H9 (cell line): ENCODE data around the gene NRXN3. TPM values are rescaled to one million over a fixed set of nuclear protein-coding genes. Genes with fewer than 3 reads are reported as not detected.

Source experiments
- DNase-seq: peaks from one replicate; pipeline ENCODE4 v3.0.0-alpha.2; 2017
- H2AFZ ChIP-seq: one replicate; pipeline ENCODE4 v1.6.1; 2013; ENCODE audit warnings: mild to moderate bottlenecking, low read length, control low read depth, moderate library complexity
- H2AK5ac ChIP-seq: 2 replicates; pipeline ENCODE4 v1.6.1; 2013; ENCODE audit warnings: low read length, control low read depth, mixed read lengths; ENCODE audit not compliant: insufficient read length
- H2BK120ac ChIP-seq: one replicate; pipeline ENCODE4 v1.6.1; 2013; ENCODE audit warnings: low read depth, mild to moderate bottlenecking, low read length, control low read depth, inconsistent platforms; ENCODE audit not compliant: poor library complexity, severe bottlenecking
- H2BK12ac ChIP-seq: 2 replicates; pipeline ENCODE4 v1.6.1; 2013; ENCODE audit warnings: low read length, control low read depth, mixed read lengths, low read depth; ENCODE audit not compliant: insufficient read length
- H2BK15ac ChIP-seq: 2 replicates; pipeline ENCODE4 v1.6.1; 2013; ENCODE audit warnings: low read depth, low read length, control low read depth
- H2BK20ac ChIP-seq: one replicate; pipeline ENCODE4 v1.6.1; 2013; ENCODE audit warnings: low read depth, mild to moderate bottlenecking, low read length, control low read depth, inconsistent platforms; ENCODE audit not compliant: poor library complexity, severe bottlenecking
- H2BK5ac ChIP-seq: 2 replicates; pipeline ENCODE4 v1.6.1; 2013; ENCODE audit warnings: low read length, control low read depth, mixed read lengths; ENCODE audit not compliant: insufficient read length
- H3K14ac ChIP-seq: 2 replicates; pipeline ENCODE4 v1.6.1; 2013; ENCODE audit warnings: low read length, control low read depth; ENCODE audit not compliant: insufficient read depth
- H3K18ac ChIP-seq: 2 replicates; pipeline ENCODE4 v1.6.1; 2013; ENCODE audit warnings: low read depth, mild to moderate bottlenecking, mixed read lengths, low read length, control low read depth; ENCODE audit not compliant: insufficient read length
- H3K23ac ChIP-seq: 2 replicates; pipeline ENCODE4 v1.6.1; 2013; ENCODE audit warnings: low read length, control low read depth, mixed read lengths, low read depth; ENCODE audit not compliant: insufficient read length
- H3K23me2 ChIP-seq: 2 replicates; pipeline ENCODE4 v1.6.1; 2013; ENCODE audit warnings: low read depth, mild to moderate bottlenecking, mixed read lengths, low read length, control low read depth; ENCODE audit not compliant: insufficient read length, poor library complexity, severe bottlenecking
- H3K27ac ChIP-seq: 2 replicates; pipeline ENCODE4 v1.5.1; 2013; ENCODE audit warnings: low read length, control low read depth, mixed read lengths, low read depth; ENCODE audit not compliant: insufficient read length
- H3K27me3 ChIP-seq: 2 replicates; pipeline ENCODE4 v1.6.1; 2013; ENCODE audit warnings: low read length, control low read depth, inconsistent platforms; ENCODE audit not compliant: insufficient read depth
- H3K4ac ChIP-seq: 2 replicates; pipeline ENCODE4 v1.6.1; 2013; ENCODE audit warnings: low read depth, mild to moderate bottlenecking, control low read depth, inconsistent platforms, low read length, moderate library complexity
- H3K4me1 ChIP-seq: 2 replicates; pipeline ENCODE4 v1.6.1; 2013; ENCODE audit warnings: low read length, control low read depth, inconsistent platforms; ENCODE audit not compliant: insufficient read depth
- H3K4me2 ChIP-seq: 2 replicates; pipeline ENCODE4 v1.6.1; 2013; ENCODE audit warnings: low read length, control low read depth, mixed read lengths; ENCODE audit not compliant: insufficient read length, insufficient read depth
- H3K56ac ChIP-seq: 2 replicates; pipeline ENCODE4 v1.6.1; 2013; ENCODE audit warnings: low read depth, mild to moderate bottlenecking, mixed read lengths, low read length, control low read depth; ENCODE audit not compliant: insufficient read length
- H3K79me1 ChIP-seq: 2 replicates; pipeline ENCODE4 v1.6.1; 2013; ENCODE audit warnings: low read depth, mild to moderate bottlenecking, moderate library complexity, low read length, control low read depth, inconsistent platforms; ENCODE audit not compliant: insufficient read depth, poor library complexity, severe bottlenecking
- H3K79me2 ChIP-seq: 2 replicates; pipeline ENCODE4 v1.6.1; 2013; ENCODE audit warnings: low read length, control low read depth, inconsistent platforms; ENCODE audit not compliant: insufficient read depth
- H3K9ac ChIP-seq: 2 replicates; pipeline ENCODE4 v1.6.1; 2013; ENCODE audit warnings: low read length, control low read depth, mixed read lengths; ENCODE audit not compliant: insufficient read length; ENCODE audit errors: extremely low read depth
- H3K9me3 ChIP-seq: one replicate; pipeline ENCODE4 v1.6.1; 2013; ENCODE audit warnings: low read depth, low read length, inconsistent platforms; ENCODE audit not compliant: control insufficient read depth
- H3T11ph ChIP-seq: one replicate; pipeline ENCODE4 v1.6.1; 2013; ENCODE audit warnings: mild to moderate bottlenecking, low read length, control low read depth, inconsistent platforms
- H4K20me1 ChIP-seq: one replicate; pipeline ENCODE4 v1.6.1; 2013; ENCODE audit not compliant: control insufficient read depth, insufficient read length, insufficient read depth
- H4K5ac ChIP-seq: 2 replicates; pipeline ENCODE4 v1.6.1; 2013; ENCODE audit warnings: low read depth, mild to moderate bottlenecking, mixed read lengths, low read length, control low read depth; ENCODE audit not compliant: insufficient read length
- H4K8ac ChIP-seq: replicated peaks from 2 replicates; pipeline ENCODE4 v1.6.1; 2013; ENCODE audit warnings: low read length, control low read depth, mixed read lengths, low read depth; ENCODE audit not compliant: insufficient read length
- H4K91ac ChIP-seq: 2 replicates; pipeline ENCODE4 v1.6.1; 2013; ENCODE audit warnings: low read depth, mild to moderate bottlenecking, moderate library complexity, mixed read lengths, low read length, control low read depth; ENCODE audit not compliant: insufficient read length
- H3K27ac Mint-ChIP-seq, 3 experiments: 2 replicates in 2 of 3; 3 replicates in 1 of 3; pipeline ENCODE4 v1.8.0; 2020 to 2021; ENCODE audit warnings: mixed read lengths in 3 of 3, mild to moderate bottlenecking in 1 of 3, moderate library complexity in 1 of 3
- H3K27me3 Mint-ChIP-seq: 2 replicates; pipeline ENCODE4 v1.8.0; 2021; ENCODE audit warnings: low read depth, mild to moderate bottlenecking, moderate library complexity, mixed read lengths
- H3K36me3 Mint-ChIP-seq, 3 experiments: 2 replicates in 2 of 3; 3 replicates in 1 of 3; pipeline ENCODE4 v1.8.0; 2020 to 2021; ENCODE audit warnings: low read depth in 3 of 3, mixed read lengths in 3 of 3; ENCODE audit not compliant: insufficient read depth in 1 of 3
- H3K4me1 Mint-ChIP-seq, 2 experiments: 2 replicates each; pipeline ENCODE4 v1.8.0; 2020; ENCODE audit warnings: mixed read lengths in 2 of 2
- H3K4me3 Mint-ChIP-seq, 2 experiments: 2 replicates in 1 of 2; 3 replicates in 1 of 2; pipeline ENCODE4 v1.8.0; 2020 to 2021; ENCODE audit warnings: mild to moderate bottlenecking in 2 of 2, mixed read lengths in 2 of 2, moderate library complexity in 1 of 2
- H3K9me3 Mint-ChIP-seq, 2 experiments: 2 replicates in 1 of 2; 3 replicates in 1 of 2; pipeline ENCODE4 v1.8.0; 2020; ENCODE audit warnings: mild to moderate bottlenecking in 2 of 2, mixed read lengths in 2 of 2, moderate library complexity in 1 of 2
- WGBS: extraction: QIAGEN DNeasy Blood & Tissue Kit; methylation state at CpG from one replicate; pipeline ENCODE4 v1.1.7; 2013; ENCODE audit warnings: missing lambda C conversion rate, low lambda C conversion rate, mixed read lengths; ENCODE audit not compliant: insufficient read length; ENCODE audit errors: extremely low coverage; 5-methylcytosine and 5-hydroxymethylcytosine counted together
- total RNA-seq: library from RNA; stranded (reverse); gene quantifications from 2 replicates; pipeline ENCODE4 v1.2.1, GENCODE V29; 2021
- TF ChIP-seq, protein P1 (sequence below): fragments of 200-600 bp; sonication (generic); conservative IDR thresholded peaks from 3 replicates; pipeline ENCODE4 v1.8.0; 2021; ENCODE audit warnings: antibody characterized with exemption, mild to moderate bottlenecking

Gene NRXN3
- total RNA-seq, 1 experiment from 2014 or later: 1.8 TPM

DNA sequence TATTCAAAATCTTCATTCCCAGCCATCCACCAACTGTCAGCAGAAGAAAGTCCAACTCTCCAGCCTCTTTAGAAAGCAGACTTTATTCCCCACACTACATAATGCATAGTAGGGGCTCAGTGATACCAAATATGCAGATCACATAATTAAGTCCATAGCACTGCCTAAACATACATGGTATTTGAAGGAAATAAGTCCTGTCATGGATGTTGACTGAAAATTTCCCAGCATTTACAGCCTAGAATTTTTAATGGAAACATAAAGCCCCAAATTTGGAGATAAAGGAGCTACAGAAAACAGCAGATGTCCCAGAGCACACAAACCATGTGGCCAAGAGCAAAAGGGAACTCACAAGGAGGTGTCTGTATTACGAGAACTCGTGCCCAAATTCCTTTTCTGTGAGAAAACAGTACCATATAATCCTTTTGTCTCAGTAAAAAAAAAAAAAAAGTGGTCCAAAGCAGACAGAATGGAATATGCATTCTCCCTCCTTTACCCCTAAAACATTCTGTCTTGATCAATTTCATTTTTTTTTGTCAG, 920.5 kb downstream of the NRXN3 start:
- H3T11ph ChIP-seq: no peak overlapping the region
- H3K14ac ChIP-seq: no peak overlapping the region
- H3K4me1 ChIP-seq: peaks cover 3% of the 10 kb centered on the region; the same call in 1 of the 2 replicates
- H2BK120ac ChIP-seq: no peak overlapping the region
- H3K27me3 ChIP-seq: no peaks in the 10 kb centered on the region
- TF ChIP-seq, protein P1, sequence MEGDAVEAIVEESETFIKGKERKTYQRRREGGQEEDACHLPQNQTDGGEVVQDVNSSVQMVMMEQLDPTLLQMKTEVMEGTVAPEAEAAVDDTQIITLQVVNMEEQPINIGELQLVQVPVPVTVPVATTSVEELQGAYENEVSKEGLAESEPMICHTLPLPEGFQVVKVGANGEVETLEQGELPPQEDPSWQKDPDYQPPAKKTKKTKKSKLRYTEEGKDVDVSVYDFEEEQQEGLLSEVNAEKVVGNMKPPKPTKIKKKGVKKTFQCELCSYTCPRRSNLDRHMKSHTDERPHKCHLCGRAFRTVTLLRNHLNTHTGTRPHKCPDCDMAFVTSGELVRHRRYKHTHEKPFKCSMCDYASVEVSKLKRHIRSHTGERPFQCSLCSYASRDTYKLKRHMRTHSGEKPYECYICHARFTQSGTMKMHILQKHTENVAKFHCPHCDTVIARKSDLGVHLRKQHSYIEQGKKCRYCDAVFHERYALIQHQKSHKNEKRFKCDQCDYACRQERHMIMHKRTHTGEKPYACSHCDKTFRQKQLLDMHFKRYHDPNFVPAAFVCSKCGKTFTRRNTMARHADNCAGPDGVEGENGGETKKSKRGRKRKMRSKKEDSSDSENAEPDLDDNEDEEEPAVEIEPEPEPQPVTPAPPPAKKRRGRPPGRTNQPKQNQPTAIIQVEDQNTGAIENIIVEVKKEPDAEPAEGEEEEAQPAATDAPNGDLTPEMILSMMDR: no peak
- no peaks in the 10 kb centered on the region for H4K20me1 ChIP-seq
- WGBS: no CpG with 5 or more reads among the region's 2 CpGs
- no peak overlapping the region for H2AFZ ChIP-seq
- no peak overlapping the region for H3K18ac ChIP-seq
- no peak overlapping the region for H2BK5ac ChIP-seq
- H3K56ac ChIP-seq: no peak overlapping the region
- no peaks in the 10 kb centered on the region for H3K79me1 ChIP-seq
- no peak overlapping the region for H3K4me2 ChIP-seq
- no peak overlapping the region for H3K4ac ChIP-seq
- no peak overlapping the region for H4K8ac ChIP-seq
- H3K9me3 ChIP-seq: no peaks in the 10 kb centered on the region
- no peak overlapping the region for H3K27ac ChIP-seq
- Mint-ChIP-seq H3K36me3 (no peaks in the 10 kb centered on the region), H3K27me3 (peaks cover 91% of the 10 kb centered on the region), H3K4me1 (peaks cover 22 to 44% of the 10 kb centered on the region in 2 experiments), H3K9me3 (no peaks in the 10 kb centered on the region; a peak in 1 of 5 replicates), H3K27ac (no peak overlapping the region), H3K4me3 (no peak overlapping the region)
- no peak overlapping the region for H3K9ac ChIP-seq
- no peak overlapping the region for H4K5ac ChIP-seq
- no peak overlapping the region for H2BK15ac ChIP-seq
- no peaks in the 10 kb centered on the region for H3K23me2 ChIP-seq
- H2BK20ac ChIP-seq: no peak overlapping the region
- DNase-seq: no peak
- no peak overlapping the region for H3K23ac ChIP-seq
- no peak overlapping the region for H2AK5ac ChIP-seq
- no peak overlapping the region for H2BK12ac ChIP-seq
- H4K91ac ChIP-seq: no peak overlapping the region
- no peaks in the 10 kb centered on the region for H3K79me2 ChIP-seq
